GM21367 (cell line): ENCODE measurements around the gene NIPAL4.

Source experiments
- ATAC-seq: cut with Tn5 transposase; IDR thresholded peaks from one replicate; pipeline ENCODE4 v1.9.1; 2021; ENCODE audit not compliant: unreplicated experiment

NIPAL4 gene

DNA sequence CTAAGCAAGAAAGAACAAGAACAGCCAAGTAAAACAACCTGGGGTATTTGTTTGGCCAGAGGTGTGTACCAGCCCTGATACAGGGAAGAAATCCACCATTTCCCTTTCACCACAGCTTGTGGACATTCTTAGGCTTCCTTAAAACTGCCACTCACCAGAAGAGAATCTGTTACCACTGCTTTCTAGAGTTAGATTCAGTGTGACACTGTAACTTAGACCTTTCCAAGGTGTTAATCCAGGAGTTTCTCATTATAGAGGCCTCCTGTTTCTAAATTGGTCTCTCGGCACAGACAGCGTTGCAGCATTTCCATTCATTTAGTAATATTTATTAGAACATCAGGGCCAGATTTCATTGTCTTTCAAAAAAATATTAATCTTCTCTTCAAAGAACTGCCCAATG, 55.0 kb downstream of the NIPAL4 start:
- no peak for ATAC-seq

DNA sequence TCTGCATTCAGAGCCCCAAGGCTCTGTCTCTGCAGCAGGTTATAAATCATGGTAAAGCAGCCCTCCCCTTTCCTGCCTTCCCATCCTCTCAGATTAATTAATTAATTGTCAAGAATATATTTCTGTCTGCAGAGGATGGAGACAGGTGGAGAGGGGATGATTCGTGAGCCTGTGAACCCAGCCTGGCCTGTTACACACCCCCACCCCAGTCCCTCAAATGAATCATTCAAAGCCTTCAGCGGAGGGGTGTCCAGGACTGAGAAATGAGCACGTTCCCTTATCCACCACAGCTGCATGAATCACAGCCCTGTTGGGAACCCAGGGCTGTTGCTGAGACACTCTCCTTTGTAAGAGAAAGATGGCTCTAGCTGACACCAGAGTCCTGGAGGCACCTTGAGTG, 56.0 kb downstream of the NIPAL4 start:
- ATAC-seq, result no peak

DNA sequence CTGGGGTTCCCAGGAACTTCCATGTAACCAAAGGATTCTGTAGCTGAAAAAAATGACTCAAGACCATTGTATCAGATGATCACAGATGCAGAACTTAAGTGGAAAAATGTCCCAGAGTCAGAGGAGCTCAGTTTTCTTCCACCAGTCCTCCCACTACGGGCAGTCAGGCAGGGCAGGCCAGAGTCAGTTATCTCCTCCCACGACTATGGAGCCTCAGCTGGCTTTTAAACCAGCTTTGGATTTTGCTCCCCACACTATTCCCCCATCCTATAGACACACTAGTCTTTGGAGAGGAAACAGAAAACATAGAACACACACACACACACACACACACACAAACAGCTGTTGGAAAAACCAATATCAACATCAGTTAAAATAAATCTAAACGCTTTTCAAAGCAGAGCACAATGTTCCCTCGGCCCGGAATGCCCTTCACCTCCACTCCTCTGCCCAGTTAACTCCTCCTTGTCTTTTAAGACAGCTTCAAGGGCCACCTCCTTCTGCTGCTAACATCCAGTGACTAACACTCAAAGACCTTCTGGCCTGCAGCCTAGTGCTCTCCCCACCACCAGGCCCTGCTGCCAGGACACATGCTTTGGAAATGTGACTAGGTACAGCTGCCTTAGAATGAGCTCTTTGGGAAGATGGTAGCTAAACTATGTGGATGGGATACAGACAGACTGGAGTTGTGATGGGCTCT, 56.8 kb downstream of the NIPAL4 start:
- no peak for ATAC-seq

DNA sequence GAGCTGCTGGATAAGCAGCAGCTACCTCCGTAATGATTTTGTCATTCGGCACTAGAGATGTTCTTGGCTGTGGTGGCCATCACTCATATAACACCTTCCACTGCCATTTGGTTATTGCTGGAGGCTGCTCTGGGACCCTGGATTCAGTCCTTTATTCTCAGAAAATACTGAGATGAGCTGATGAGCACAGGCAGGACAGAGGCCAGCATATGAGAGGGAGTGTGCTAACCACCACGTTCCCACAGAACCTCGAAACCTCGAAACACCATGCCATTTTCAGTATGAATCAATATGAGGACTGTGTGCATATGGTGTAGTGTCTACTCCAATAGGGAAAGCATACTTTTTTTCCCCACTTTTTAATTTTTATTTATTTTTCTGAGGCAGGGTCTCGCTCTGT, 59.0 kb downstream of the NIPAL4 start:
- peak; percentile 70 for ATAC-seq

DNA sequence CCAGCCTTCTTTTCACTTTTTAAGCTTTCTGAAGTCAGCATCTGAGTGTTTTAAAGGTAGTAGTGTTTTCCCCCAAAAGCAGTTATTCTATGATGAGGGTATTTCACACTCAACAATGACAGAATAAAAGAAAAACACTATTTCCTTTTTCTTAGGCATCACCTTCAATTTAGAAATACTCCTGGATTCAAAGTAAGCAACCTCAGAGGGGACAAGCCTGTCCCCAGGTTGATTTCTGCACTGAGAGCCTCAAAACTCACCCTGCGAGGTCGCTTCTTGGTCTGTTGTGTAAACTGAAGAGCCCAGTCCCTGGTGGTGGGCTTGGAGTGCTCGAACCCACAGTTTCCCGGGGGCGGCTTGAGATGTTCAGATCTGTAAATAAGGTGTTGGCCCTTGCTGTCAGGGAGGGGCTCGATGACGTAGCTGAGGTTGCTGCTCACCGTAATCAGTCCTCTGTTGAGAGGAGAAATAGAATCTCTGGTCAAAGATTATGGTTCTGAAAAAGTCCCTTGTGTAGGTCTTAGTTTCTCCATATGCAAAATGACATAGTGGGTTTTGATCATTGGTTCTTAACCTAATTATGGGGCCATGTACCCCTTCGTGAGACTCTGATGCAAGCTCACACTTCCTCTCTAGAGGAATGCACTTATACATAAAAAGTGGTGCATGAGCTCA, 59.7 kb downstream of the NIPAL4 start:
- ATAC-seq, result peak; percentile 58

DNA sequence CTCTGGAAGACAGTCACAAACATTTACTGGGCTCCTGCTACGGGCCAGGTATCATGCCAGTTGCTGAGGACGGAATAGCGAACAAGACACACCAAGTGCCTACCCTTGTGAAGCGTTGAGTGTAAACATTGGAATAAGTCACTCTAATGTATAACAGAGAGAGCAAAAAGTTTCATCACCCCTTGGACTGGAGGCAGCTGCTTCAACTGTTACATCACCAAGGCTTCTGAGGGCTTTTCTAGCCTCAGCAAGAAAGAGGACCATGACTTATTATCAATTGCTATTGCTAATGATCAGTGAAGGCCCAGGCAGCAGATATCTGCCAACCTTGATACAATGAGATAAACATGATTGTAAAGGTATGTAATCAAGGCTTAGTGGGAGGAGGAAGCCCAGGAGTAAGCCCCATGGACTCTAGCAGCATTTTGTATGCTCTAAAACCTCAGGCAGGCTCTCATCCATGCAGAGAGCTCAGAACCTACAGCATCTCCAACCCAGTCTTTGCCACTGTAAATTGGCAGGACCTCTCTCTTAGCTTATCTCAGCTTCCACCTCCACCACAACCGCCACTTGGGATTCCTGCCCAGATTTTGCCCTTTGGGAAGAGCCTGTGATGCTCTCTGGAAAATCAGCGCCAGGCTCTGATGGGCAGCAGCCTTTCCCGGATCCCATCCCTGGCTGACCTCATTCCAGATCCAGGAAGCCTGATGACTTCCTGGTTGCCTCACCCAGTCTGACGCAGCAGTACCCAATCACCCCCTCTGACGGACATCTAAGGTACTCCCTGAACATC, 61.1 kb downstream of the NIPAL4 start:
- no peak for ATAC-seq

DNA sequence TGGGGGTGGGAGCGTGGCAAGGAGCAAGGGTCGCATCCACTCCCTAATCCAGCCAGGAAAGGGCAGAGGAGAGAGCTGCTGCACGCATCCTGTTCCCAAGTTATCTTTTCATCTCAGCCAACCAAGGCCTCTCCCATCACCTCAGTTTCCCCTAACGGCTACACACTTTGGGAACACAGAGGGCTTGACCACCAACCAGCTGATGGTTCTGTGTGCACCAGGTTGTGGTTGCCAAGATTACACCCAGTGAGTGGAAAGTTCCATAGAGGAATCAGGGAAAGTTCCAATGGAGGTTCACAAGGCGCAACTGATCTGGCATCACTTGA, 61.7 kb downstream of the NIPAL4 start:
- ATAC-seq, result no peak

DNA sequence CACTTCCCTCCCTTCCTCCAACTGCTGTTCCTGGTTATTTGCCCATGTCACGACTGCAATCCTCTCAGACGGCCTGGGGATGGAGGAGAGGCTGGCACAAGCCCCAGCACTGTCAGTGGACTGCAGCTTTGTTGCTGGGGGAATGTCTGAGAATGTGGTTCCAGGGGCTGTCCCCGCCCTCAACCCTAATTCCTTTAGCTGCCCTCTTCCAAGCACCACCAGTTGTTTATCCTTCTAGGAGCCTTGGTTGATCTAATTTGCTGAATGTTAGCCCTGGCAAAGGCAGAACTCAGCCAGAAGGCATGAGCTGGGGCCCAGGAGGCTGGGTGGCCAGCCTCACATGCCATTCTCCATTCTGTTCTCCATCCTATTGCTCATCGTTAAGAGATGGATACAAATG, 64.0 kb downstream of the NIPAL4 start:
- no peak for ATAC-seq
